Psoas muscle (tissue), 8 donors: ENCODE results near the gene PITPNM2. TPM values are rescaled to one million over a fixed set of nuclear protein-coding genes. Genes with fewer than 3 reads are reported as not detected.

Experiments used
- ATAC-seq, 4 donors: fragments of 200-7000 bp; cut with Tn5 transposase; one replicate each; pipeline ENCODE4 v1.9.1; 2020; ENCODE audit warnings: moderate library complexity in 3 of 4, mild to moderate bottlenecking in 2 of 4
- DNase-seq, 2 donors: peaks; one replicate each; pipeline ENCODE4 v3.0.0-alpha.2; 2020
- H3K27ac ChIP-seq: fragments of 200-600 bp; one replicate; pipeline ENCODE4 v1.8.0; 2022
- H3K27me3 ChIP-seq, 3 donors: fragments of 200-600 bp in 1 of 3; one replicate each; pipeline versions ENCODE4 v1.6.1 to v1.8.0; 2013 to 2022; ENCODE audit warnings: low read length in 2 of 3, mild to moderate bottlenecking in 2 of 3, moderate library complexity in 1 of 3; ENCODE audit not compliant: insufficient read depth in 3 of 3
- H3K36me3 ChIP-seq, 2 donors: fragments of 200-600 bp in 1 of 2; one replicate each; pipeline versions ENCODE4 v1.6.1 to v1.8.0; 2013 to 2022; ENCODE audit warnings: low read depth in 1 of 2, mild to moderate bottlenecking in 1 of 2, moderate library complexity in 1 of 2; ENCODE audit not compliant: insufficient read depth in 1 of 2
- H3K4me1 ChIP-seq: fragments of 200-600 bp; one replicate; pipeline ENCODE4 v1.8.0; 2022
- H3K4me3 ChIP-seq: fragments of 200-600 bp; one replicate; pipeline ENCODE4 v1.8.0; 2022; ENCODE audit warnings: mild to moderate bottlenecking
- H3K9me3 ChIP-seq: fragments of 200-600 bp; one replicate; pipeline ENCODE4 v1.8.0; 2022
- WGBS, 3 donors: extraction: QIAGEN DNeasy Blood & Tissue Kit; methylation state at CpG; one replicate each; pipeline versions ENCODE4 v1.1.6 to v1.1.7; 2013; 5-methylcytosine and 5-hydroxymethylcytosine counted together
- intact Hi-C, 2 donors: fragments of 100-400 bp; cut with DNase I; formaldehyde crosslinking; loops; one replicate each; pipeline versions ENCODE4 v1.11.0 to v1.14.2; 2022
- polyA plus RNA-seq, 3 donors: library from polyadenylated mRNA; stranded (reverse); fragments of 200-250 nt; gene quantifications; one replicate each; pipeline ENCODE4 v1.2.3, GENCODE V29; 2013
- total RNA-seq, 4 donors: library from RNA; stranded (reverse); fragmentation: NEBNext Ultra II Directional in 2 of 4; extraction: Animal tissue kit (Norgen Biotek cat#: 25700) in 2 of 4; gene quantifications; one replicate each; pipeline versions ENCODE4 v1.2.1 to v1.2.4, GENCODE V29; 2021 to 2023
- TF ChIP-seq, protein P1 (sequence below): fragments of 200-600 bp; IDR thresholded peaks from one replicate; pipeline ENCODE4 v1.8.0; 2022; ENCODE audit warnings: antibody characterized with exemption
- donor health status: healthy with polysubstance abuse.
- donor health status: DM: no; HTN: no; CAD: no; lungs with moderate emphysema.
- donor health status: Bipolar disorder and iron deficiency.
- donor health status: healthy.
- donor health status: DM: yes; HTN: yes; CAD: no.
- donor health status: DM: no; HTN: no; CAD: no.
- donor health status: DM: no; HTN: no; CAD: no.
- donor health status: DM: yes; HTN: yes; CAD: no.

PITPNM2 gene
- total and polyA plus RNA-seq, 7 donors = 2.2 to 7.4 (median 4.6) TPM

DNA sequence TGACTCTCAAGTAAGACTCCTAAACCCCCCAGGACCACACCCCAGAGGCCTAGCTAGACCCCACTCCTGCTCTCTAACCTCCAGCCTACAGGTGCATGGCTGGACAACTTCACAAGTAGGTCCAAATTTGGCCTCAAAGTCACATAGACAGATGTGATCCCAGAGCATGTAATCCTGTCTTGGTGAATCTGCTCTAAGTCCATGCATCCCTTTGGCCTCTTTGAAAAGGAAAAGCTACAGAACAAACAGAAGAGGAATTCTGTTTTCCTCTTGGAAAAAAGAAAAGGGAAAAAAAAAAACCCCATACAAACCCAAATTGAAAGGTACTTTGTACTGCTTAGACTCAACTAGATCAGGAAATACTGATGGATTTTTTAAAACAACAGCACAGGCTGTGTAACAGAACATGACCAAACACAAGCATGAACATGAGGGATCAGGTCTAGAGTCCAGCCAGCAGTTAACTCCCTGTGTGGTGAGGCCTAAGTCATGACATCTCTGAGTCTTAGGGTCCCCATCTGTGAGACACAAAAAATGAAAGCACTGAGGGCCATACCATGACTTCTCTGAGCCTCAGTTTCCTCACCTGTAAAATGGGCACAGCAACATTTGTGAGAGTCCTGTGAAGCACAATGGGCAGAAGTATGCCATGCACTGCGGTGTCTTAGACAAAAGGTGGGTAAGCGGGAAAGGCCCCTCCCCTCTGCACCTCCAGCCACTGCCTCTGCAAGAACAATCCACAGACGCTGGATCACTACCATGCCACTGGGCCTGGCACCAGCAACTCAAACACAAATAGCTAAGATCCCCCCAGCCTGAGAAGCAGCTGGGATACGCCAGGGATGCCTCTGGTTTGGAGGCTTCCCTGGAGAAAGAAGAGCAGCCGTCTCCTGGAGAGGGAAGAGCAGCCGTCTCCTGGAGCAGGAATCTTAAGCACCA lies 9.9 kb downstream of the PITPNM2 start:
- Histone ChIP-seq H3K36me3 (no peaks in the 10 kb centered on the region), H3K27ac (peak overlapping the region; percentile 48), H3K4me1 (peaks cover 25% of the 10 kb centered on the region), H3K4me3 (no peak overlapping the region), H3K9me3 (no peaks in the 10 kb centered on the region), H3K27me3 (no peaks in the 10 kb centered on the region)
- intact Hi-C loops = loop anchor here in 1 of 2 donors (10.0 kb wide), 1 partner anchor 46 kb away; no protein-coding TSS in a partner anchor
- ATAC-seq (peak in 1 of 4 donors; percentile 12), DNase-seq (no peak)
- WGBS, 3 donors = 77 to 90% (median 89%) methylated on average over 5 to 6 of the region's 6 CpGs
- TF ChIP-seq, protein P1, sequence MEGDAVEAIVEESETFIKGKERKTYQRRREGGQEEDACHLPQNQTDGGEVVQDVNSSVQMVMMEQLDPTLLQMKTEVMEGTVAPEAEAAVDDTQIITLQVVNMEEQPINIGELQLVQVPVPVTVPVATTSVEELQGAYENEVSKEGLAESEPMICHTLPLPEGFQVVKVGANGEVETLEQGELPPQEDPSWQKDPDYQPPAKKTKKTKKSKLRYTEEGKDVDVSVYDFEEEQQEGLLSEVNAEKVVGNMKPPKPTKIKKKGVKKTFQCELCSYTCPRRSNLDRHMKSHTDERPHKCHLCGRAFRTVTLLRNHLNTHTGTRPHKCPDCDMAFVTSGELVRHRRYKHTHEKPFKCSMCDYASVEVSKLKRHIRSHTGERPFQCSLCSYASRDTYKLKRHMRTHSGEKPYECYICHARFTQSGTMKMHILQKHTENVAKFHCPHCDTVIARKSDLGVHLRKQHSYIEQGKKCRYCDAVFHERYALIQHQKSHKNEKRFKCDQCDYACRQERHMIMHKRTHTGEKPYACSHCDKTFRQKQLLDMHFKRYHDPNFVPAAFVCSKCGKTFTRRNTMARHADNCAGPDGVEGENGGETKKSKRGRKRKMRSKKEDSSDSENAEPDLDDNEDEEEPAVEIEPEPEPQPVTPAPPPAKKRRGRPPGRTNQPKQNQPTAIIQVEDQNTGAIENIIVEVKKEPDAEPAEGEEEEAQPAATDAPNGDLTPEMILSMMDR = no peak

DNA sequence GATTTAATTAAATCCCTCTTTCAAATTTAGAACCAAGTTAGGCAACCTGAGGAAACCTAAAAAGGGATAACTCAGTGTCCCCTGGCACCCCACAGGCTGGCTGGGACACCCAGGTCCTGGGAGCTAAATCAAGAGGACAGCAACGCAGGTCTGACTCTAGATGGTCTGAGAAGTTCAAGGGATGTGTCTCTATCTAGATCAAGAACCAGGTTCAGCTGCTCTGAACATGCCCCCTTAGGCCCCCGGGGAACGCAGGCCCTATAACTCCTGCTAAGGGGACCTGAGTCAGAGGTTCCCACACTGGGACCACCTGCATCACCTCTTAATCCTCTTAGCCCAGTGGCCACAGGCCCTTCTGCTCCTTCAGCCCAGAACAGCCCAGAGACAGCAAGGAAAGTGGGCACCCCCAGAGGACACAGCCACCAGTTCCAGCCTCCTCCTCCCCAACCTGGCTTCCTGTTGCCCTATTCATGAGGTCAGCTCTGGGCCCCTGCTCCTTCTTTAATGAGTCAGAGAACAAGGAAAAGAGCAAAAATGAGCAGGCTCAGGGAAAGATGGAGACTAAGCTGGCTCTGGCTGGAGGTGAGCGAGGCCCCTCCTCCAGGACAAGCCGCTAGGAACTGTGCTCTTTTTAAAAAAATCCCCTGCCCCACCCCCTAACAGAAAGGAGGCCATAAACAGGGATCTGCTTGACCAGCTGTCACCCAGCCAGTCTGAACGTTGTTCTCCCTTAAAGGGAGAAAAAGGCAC lies 10.8 kb downstream of the PITPNM2 start:
- Histone ChIP-seq H3K27me3 (no peaks in the 10 kb centered on the region), H3K9me3 (no peaks in the 10 kb centered on the region), H3K27ac (peak overlapping the region; percentile 6), H3K4me3 (no peak overlapping the region), H3K36me3 (no peaks in the 10 kb centered on the region), H3K4me1 (peaks cover 25% of the 10 kb centered on the region)
- 69 to 70% (median 70%) methylated on average over 6 of the region's 6 CpGs for WGBS, 3 donors
- ATAC-seq = no peak
- intact Hi-C loops = loop anchor here in 1 of 2 donors (10.0 kb wide), 1 partner anchor 45 kb away; no protein-coding TSS in a partner anchor
- peak in 1 of 2 donors; percentile 37 for DNase-seq
- TF ChIP-seq, protein P1 = no peak

- 73 to 99% (median 75%) methylated on average over 8 of the region's 8 CpGs for WGBS, 3 donors
- Histone ChIP-seq H3K36me3 (no peaks in the 10 kb centered on the region), H3K27ac (no peak overlapping the region), H3K27me3 (no peaks in the 10 kb centered on the region), H3K4me1 (peaks cover 23% of the 10 kb centered on the region), H3K9me3 (no peaks in the 10 kb centered on the region), H3K4me3 (no peak overlapping the region)
- DNase-seq (no peak), ATAC-seq (no peak)
- intact Hi-C loops = no loop called here
- TF ChIP-seq, protein P1 = no peak
Measured at GRCh38 chr12:123135688-123136087, 15.2 kb downstream of the PITPNM2 start.

- Histone ChIP-seq H3K36me3 (no peaks in the 10 kb centered on the region), H3K4me1 (peaks cover 15% of the 10 kb centered on the region), H3K9me3 (no peaks in the 10 kb centered on the region), H3K27ac (no peak overlapping the region), H3K27me3 (no peaks in the 10 kb centered on the region), H3K4me3 (no peak overlapping the region)
- DNase-seq = no peak
- WGBS, 3 donors = 87 to 96% (median 91%) methylated on average over 6 of the region's 6 CpGs
- TF ChIP-seq, protein P1 = no peak
- intact Hi-C loops = no loop called here
- ATAC-seq = no peak
Measured at GRCh38 chr12:123134826-123135225, 16.1 kb downstream of the PITPNM2 start.
